ENCODE measurements around the gene PHF2.

DNA sequence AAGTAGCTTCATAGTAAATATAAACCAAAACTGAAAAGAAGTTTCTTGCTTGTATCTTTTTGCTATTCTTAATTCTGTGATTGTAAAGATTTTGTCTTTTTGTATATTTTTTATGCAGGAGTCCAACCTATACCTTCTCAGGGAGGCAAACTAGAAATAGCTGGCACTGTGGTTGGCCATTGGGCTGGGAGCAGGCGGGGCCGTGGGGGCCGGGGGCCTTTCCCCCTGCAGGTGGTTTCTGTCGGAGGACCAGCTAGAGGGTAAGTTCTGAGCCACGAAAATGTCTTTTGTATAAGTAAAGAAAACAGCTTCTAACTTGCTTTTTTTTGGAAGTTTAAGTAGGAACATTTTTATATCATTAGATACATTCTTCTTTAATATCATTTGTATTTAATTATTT lies 15.4 kb upstream of the PHF2 start:
- TF ChIP-seq CTCF (IDR thresholded peaks at IDR 0.05; ENCODE audit: insufficient read depth, low read length, poor library complexity, severe bottlenecking) (no peak), EZH2phosphoT487 (conservative IDR thresholded peaks at IDR 0.05; ENCODE audit: low read length) (no peak)

Data from SU-DHL-6 (cell line).